B cell (primary cell): ENCODE data around the gene CEBPZOS.

Experiments used
- EZH2 ChIP-seq: IDR thresholded peaks from 2 replicates; pipeline ENCODE4 v1.6.1; 2012; ENCODE audit warnings: borderline replicate concordance, low read depth, mild to moderate bottlenecking, moderate library complexity, low read length; ENCODE audit not compliant: insufficient read depth, poor library complexity, severe bottlenecking
- TF ChIP-seq, protein P1 (sequence below): fragments of 200-600 bp; IDR thresholded peaks from one replicate; pipeline ENCODE4 v1.8.0; 2022; ENCODE audit warnings: antibody characterized with exemption, mild to moderate bottlenecking

DNA sequence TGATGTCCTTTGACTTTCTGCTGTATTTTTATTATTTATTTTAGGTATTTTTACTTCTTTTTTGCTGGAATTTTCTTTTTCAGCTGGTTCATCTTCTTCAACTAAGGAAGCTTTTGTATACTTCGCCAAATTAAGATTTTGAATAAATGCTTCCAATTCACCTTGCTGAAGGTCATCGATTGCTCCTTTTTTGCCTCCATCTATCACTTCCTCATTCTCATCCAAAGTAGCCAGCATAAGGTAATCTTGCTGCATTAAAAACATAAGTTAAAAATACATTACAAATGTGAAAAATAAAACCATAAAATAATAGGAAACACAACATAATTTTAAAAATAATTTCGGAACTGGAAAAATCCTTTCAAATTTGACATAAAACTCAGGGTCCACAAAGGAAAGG, 32.5 kb downstream of the CEBPZOS start:
- TF ChIP-seq, protein P1, sequence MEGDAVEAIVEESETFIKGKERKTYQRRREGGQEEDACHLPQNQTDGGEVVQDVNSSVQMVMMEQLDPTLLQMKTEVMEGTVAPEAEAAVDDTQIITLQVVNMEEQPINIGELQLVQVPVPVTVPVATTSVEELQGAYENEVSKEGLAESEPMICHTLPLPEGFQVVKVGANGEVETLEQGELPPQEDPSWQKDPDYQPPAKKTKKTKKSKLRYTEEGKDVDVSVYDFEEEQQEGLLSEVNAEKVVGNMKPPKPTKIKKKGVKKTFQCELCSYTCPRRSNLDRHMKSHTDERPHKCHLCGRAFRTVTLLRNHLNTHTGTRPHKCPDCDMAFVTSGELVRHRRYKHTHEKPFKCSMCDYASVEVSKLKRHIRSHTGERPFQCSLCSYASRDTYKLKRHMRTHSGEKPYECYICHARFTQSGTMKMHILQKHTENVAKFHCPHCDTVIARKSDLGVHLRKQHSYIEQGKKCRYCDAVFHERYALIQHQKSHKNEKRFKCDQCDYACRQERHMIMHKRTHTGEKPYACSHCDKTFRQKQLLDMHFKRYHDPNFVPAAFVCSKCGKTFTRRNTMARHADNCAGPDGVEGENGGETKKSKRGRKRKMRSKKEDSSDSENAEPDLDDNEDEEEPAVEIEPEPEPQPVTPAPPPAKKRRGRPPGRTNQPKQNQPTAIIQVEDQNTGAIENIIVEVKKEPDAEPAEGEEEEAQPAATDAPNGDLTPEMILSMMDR = no peak
- TF ChIP-seq EZH2 = no peak
